GM12873 (cell line): ENCODE measurements around the gene RWDD2A.

Experiments
- TF ChIP-seq, protein P1 (sequence below): IDR thresholded peaks from 2 replicates; pipeline ENCODE4 v1.5.1; 2012; ENCODE audit warnings: low read depth, mild to moderate bottlenecking, moderate library complexity, low read length, control low read depth; ENCODE audit not compliant: insufficient read depth; ENCODE audit errors: missing control alignments

Gene RWDD2A

DNA sequence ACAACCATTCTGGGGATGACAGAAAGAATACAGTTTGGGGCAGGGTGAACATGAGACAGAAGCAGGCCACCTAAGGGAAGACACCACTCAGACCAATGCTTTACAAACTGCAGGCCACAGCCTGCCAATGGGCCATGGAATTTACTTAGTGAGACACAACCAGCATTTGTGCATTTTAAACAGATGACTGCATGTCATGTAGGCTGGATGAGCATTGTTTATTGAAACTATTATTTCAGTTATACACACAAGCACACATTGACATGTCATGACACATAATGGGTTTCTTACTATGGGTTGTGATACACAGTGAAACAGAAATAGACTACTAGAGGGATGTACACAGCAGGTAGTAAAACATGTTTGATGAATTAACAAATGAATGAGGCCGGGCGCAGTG is 8.1 kb upstream of the RWDD2A start:
- TF ChIP-seq, protein P1, sequence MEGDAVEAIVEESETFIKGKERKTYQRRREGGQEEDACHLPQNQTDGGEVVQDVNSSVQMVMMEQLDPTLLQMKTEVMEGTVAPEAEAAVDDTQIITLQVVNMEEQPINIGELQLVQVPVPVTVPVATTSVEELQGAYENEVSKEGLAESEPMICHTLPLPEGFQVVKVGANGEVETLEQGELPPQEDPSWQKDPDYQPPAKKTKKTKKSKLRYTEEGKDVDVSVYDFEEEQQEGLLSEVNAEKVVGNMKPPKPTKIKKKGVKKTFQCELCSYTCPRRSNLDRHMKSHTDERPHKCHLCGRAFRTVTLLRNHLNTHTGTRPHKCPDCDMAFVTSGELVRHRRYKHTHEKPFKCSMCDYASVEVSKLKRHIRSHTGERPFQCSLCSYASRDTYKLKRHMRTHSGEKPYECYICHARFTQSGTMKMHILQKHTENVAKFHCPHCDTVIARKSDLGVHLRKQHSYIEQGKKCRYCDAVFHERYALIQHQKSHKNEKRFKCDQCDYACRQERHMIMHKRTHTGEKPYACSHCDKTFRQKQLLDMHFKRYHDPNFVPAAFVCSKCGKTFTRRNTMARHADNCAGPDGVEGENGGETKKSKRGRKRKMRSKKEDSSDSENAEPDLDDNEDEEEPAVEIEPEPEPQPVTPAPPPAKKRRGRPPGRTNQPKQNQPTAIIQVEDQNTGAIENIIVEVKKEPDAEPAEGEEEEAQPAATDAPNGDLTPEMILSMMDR, result no peak

DNA sequence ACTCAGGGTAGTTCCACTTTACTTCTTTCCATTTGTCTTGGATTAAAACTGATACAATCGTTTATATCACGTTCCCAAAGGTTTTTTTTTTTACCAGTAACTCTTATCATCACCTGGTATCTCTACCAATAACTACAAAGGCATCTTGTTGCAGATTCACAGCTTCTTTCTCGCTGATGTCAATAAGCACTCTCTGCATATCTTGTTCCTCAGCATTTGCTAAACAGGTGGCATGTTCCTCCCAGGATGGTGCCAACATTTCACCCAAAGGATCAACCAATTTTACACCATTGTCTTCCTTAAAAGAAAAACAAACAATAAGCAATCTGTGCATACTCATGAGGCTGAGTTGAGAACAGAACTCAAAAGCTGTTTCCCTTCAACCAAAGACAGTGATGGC is 4.7 kb upstream of the RWDD2A start:
- TF ChIP-seq, protein P1, result no peak

DNA sequence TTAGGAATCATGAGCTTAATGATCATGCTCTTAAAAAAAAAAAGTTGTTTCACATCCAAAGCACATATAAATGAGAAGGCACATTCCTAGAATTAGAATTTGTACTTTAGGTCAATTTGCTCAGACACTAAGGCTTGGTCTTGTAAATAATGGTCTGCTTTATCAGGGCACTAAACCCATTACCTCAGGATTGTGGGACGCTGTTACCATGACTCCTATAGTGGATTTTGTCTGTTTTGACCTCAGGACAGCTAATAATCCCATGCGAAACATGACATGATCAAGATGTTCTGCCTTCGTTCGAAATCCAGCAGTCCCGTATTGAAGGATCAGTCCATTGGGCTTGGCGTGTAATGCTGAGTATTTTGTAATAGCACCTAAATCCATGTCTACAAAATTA is 2.5 kb upstream of the RWDD2A start:
- TF ChIP-seq, protein P1, result no peak

DNA sequence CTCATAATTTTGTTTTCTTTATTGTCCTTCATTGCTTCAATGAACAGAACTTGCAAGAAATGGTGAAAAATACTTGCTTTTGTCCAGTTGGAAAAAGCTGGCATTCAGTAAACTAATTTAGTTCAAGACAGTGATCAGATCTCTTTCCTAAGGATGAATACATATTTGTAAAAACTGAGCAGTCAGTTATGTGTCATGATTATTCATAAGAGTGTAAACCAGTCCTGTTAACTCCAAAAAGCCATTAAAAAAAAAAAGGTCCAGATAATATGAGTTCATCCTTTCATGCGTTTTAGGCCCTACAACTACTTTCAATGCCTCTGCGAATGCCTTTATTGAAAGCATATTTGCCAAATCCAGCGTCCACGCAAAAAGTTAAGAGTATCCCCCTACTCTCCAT is 701 bp upstream of the RWDD2A start:
- TF ChIP-seq, protein P1, result no peak

DNA sequence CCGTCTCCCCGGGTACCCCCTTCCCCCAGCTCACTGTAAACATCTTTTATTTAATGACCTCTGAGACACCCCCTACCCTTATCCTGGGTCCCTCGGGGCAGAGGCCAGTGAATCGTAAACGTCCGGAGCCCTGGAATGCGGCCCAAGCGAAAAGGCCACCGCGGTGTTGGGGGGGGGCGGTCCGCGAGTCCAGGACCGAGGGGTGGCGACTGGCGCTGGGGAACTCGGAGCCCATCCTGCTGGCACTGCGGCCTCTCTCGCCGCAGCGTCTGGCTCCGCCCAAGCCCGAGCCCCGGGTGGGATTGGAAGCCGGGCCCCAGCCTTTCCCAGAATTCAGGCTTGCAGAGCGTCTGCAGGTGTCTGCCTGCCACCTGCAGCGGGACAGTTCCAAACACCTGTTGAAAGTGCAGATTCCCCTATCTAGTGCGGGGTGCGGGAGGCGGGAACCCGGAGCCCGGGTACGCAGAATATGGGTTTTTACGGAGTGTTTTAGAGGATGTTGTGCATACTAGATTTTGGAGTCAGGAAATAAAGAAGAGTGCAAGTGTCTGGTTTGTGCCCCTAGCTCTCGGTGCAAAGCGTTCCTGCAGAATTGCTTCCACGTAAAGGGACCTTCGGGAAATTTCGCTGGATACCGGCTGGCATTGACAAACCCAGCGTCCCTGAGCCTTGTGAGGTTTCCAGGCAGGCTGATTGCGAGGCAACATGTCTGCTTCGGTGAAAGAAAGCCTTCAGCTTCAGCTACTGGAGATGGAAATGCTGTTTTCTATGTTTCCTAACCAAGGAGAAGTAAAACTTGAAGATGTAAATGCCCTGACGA is 800 bp downstream of the RWDD2A start:
- TF ChIP-seq, protein P1, result no peak

DNA sequence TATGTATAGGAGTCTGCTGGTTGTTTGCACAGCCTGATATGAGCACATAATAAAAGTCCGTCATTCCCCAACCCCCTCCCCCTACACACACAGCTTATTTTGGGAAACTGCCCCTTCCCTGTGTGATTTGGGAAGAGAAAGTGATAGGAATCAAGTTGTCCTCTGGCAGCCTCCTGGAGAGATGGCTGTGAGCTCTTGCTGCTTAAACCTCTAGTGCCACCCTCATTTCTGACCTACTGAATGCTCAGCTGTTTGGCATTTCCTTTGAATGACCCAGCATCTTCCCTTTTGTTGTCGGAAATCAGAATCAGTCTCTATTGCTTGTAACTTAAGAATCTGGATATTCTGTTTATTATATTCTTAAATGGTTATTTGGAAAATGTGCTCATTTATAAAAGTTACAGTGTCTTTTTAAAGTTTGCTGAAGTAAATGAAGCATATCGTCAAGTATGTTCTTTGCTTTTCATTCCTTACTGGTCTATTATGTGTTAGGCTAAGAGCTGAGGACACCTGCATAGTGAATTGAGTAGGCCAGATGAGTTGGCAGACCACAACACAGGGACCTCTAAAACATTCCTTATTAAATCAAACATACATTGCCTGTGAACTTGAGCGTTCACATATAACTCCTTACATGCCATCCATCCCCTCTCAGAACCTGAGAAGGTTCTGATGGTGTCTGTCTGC is 5.5 kb downstream of the RWDD2A start:
- TF ChIP-seq, protein P1, result no peak

DNA sequence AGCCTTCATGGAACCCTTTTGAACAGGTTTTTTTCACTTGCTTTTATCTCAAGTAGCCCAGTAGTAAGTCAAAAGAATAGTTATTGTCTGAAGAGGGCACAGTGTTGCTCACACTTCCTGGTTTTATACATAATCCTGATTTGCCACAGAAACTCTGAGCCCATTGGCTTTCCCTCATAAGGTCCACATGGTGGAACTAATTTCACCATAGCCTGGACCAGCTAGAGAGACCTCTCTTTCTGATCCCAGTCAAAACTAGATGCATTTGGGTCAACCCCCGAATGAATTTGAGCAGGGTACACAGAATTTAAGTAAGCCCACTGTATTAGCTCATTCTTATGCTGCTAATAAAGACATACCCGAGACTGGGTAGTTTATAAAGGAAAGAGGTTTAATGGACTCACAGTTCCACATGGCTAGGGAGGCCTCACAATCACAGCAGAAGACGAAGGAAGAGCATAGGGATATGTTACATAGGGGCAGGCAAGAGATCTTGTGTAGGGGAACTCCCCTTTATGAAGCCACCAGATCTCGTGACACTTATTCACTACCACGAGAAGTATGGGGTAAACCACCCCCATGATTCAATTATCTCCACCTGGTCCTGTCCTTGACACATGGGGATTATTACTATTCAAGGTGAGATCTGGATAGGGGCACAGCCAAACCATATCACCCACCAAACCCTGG is 6.2 kb downstream of the RWDD2A start:
- TF ChIP-seq, protein P1, result no peak
